Left kidney (tissue), 2 donors: Measurements from ENCODE around the gene DPH1. TPM values are rescaled to one million over a fixed set of nuclear protein-coding genes. Genes with fewer than 3 reads are reported as not detected.

Experiments
- DNase-seq: peaks from one replicate; pipeline ENCODE4 v3.0.0-alpha.2; 2013
- polyA plus RNA-seq: library from polyadenylated mRNA; unstranded; fragments of 120-200 nt; gene quantifications from one replicate; pipeline ENCODE4 v1.2.1, GENCODE V29; 2013; ENCODE audit not compliant: insufficient read length

The DPH1 gene
- polyA plus RNA-seq, 1 donor: 46.5 TPM

- DNase-seq: no peak
Measured at GRCh38 chr17:2077040-2077439, 47.1 kb downstream of the DPH1 start.

GRCh38 chr17:2081564-2081963, 51.6 kb downstream of the DPH1 start:
- DNase-seq: no peak

GRCh38 chr17:2082003-2082781, 52.2 kb downstream of the DPH1 start:
- no peak for DNase-seq

- no peak for DNase-seq
Measured at GRCh38 chr17:2083613-2084035, 53.7 kb downstream of the DPH1 start.

- no peak for DNase-seq
Measured at GRCh38 chr17:2084036-2084765, 54.2 kb downstream of the DPH1 start.

- DNase-seq: peak; percentile 72
Measured at GRCh38 chr17:2084766-2085647, 55.1 kb downstream of the DPH1 start.

GRCh38 chr17:2085648-2085949, 55.6 kb downstream of the DPH1 start:
- no peak for DNase-seq

- DNase-seq: no peak
Measured at GRCh38 chr17:2086306-2086705, 56.4 kb downstream of the DPH1 start.

GRCh38 chr17:2087597-2088211, 57.8 kb downstream of the DPH1 start:
- DNase-seq: no peak

- DNase-seq: no peak
Measured at GRCh38 chr17:2089021-2089422, 59.1 kb downstream of the DPH1 start.

- DNase-seq: no peak
Measured at GRCh38 chr17:2090210-2090641, 60.3 kb downstream of the DPH1 start.

GRCh38 chr17:2090804-2091534, 61.0 kb downstream of the DPH1 start:
- peak; percentile 75 for DNase-seq

GRCh38 chr17:2092253-2092652, 62.3 kb downstream of the DPH1 start:
- no peak for DNase-seq

GRCh38 chr17:2093349-2093748, 63.4 kb downstream of the DPH1 start:
- no peak for DNase-seq

Other genes starting within 250 kb of the DPH1 start
- 22.3 TPM for gene SMYD4, start 200.3 kb upstream of the DPH1 start, polyA plus RNA-seq
- 127 TPM for gene RPA1, start 200.1 kb upstream of the DPH1 start, polyA plus RNA-seq
- 1.00 TPM for gene RTN4RL1, start 4.8 kb upstream of the DPH1 start, polyA plus RNA-seq
- gene OVCA2, start 11.9 kb downstream of the DPH1 start, polyA plus RNA-seq: 10.1 TPM
- 13.2 TPM for gene HIC1, start 24.9 kb downstream of the DPH1 start, polyA plus RNA-seq